HG02938 (cell line): ENCODE results near the gene FDCSP.
A peak's percentile ranks its signal among the peaks of the same experiment; 100 is the strongest.
"Not testable (repeated sequence)": the region's sequence is repeated elsewhere in the genome, so short reads cannot be mapped to it uniquely, and the experiment has no call there.

Source experiments
- ATAC-seq: cut with Tn5 transposase; IDR thresholded peaks from one replicate; pipeline ENCODE4 v1.9.1; 2021; ENCODE audit warnings: mild to moderate bottlenecking, moderate library complexity; ENCODE audit not compliant: unreplicated experiment

Gene FDCSP

DNA sequence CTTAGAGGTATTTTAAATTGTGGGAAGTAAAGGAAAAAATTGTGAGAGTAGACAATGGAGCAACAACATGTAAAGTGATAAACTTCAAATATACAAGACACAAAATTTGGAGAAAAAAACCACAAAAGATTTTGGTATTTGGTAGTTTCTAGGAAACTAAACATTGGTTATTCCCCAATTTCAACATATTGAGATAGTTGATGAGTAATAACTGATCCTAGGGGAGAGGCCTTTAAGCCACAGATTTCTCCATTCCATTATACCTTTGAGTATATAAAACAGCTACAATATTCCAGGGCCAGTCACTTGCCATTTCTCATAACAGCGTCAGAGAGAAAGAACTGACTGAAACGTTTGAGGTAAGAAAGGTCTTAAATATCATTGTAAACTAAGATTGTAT is at the start of gene FDCSP:
Gene FDCSP, plus strand, starts transcription at position 301 of the 400 bp plus-strand sequence. CDS start 5,071 bp downstream, outside the sequence.
- no peak for ATAC-seq

DNA sequence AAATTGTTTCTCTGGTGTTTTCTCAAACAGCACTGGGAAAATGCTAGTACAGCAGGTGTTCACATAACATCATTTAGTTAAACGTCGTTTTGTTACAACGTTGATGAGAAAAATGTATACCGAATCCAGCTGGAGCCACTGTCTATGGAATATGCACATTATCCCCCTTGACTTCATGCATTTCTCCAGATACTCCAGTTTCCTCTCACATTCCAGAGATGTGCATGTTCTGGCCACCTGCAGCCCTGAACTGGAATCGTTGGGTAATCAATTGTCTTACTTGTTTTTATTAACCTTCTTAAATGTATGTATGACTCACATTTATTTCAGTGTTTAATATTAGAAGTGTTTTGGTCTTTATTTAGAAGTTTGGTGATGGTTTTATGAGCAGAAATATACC is 48.8 kb upstream of the FDCSP start:
- no peak for ATAC-seq

DNA sequence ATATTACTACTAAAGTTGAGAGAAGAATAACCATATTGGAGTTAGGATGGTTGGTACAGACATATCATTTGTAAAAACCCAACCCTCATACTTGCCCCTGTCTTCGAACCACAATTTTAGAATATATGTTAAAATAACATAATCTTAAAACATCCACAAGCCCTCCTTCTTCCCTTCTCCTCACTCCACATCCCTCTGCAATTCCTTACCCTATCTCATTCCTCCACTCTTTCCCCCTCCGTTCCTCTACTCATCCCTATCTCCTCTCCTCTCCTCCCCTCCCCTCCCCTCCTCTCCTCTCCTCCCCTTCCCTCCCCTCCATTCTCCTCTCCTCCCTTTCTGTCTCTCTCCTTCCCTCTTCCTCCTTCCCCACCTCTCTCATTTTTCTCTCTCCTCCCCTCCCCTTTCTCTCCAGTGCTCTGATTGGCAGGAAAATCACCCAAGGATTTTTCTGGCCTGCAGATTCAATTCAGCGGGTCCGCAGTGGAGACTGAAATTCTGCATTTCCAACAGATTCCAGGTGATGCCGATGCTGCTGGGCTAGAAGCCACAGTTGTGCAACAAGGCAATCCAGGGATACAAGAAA is 47.8 kb upstream of the FDCSP start:
- no peak for ATAC-seq

GRCh38 chr4:70179811-70180210 is 46.1 kb upstream of the FDCSP start:
- ATAC-seq: no peak

- ATAC-seq: no peak
Observed at GRCh38 chr4:70181864-70182263, 44.1 kb upstream of the FDCSP start.

GRCh38 chr4:70182517-70183167 is 43.3 kb upstream of the FDCSP start:
- ATAC-seq: no peak

- peak; percentile 91 for ATAC-seq
Observed at GRCh38 chr4:70183168-70183939, 42.6 kb upstream of the FDCSP start.

GRCh38 chr4:70183940-70184246 is 42.0 kb upstream of the FDCSP start:
- ATAC-seq: no peak

DNA sequence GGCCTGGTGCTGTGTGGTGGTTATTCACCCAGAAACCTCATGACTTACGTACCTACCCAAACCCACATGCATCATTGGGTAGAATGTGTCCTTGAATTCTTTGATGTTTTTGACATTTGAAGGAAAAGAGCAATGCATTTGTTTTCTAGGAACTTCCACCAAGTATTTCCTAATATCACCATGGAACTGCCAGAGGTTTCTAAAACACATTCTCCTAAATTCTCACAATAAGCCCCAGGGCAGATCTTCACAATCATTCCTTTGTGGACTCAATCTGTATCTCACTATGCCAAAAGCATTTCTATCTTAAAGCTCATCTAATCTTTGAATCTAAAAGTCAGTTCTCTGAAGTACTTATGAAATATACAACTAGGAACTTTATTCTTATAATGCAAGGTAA is 38.7 kb upstream of the FDCSP start:
- no peak for ATAC-seq

GRCh38 chr4:70190579-70190978 is 35.3 kb upstream of the FDCSP start:
- ATAC-seq: no peak

GRCh38 chr4:70191647-70192046 is 34.3 kb upstream of the FDCSP start:
- ATAC-seq: no peak

- ATAC-seq: no peak
Observed at GRCh38 chr4:70192895-70193294, 33.0 kb upstream of the FDCSP start.

DNA sequence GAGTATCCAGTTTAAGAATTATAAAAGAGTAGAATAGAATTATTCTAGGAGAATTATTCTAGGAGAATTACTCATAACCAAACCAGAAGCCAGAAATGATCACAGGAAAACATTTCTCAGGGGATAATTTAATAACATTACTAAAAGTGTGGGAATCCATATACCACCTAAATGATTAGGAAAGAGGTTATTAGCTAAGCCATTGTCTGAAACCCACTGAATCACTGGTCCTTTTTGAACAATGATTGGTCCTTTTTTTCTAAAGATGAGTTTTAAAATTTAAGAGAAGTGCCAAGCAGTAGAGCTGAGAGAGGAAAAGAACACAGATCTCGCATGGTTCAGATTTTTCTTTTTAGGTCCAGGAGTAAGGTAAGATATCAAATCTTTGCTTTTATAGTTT is 30.5 kb upstream of the FDCSP start, which contains the start of gene ODAM:
Gene ODAM, plus strand, starts transcription at position 301 of the 400 bp plus-strand sequence. CDS start 819 bp downstream, outside the sequence.
- ATAC-seq: no peak

GRCh38 chr4:70196857-70197256 is 29.1 kb upstream of the FDCSP start:
- ATAC-seq: no peak

- ATAC-seq: no peak
Observed at GRCh38 chr4:70197842-70198241, 28.1 kb upstream of the FDCSP start.

DNA sequence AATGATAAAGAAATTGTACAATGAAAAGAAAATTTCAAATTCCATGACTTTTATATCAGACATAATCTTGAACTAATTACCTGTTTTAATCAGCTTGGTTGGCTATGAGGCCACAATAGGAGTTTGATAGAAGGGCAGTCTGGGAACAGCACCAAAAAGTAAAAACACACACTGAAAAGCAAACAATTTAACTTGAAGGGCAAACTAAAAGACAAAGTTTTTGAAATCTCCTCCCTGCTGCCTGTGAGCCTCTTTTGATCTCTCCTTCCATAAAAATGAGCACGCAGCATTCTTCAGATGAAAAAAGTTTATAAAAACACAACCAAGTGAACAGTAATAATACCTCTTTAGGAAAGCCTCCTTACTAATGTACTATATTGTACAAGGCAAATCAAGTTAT is 22.3 kb upstream of the FDCSP start:
- no peak for ATAC-seq

DNA sequence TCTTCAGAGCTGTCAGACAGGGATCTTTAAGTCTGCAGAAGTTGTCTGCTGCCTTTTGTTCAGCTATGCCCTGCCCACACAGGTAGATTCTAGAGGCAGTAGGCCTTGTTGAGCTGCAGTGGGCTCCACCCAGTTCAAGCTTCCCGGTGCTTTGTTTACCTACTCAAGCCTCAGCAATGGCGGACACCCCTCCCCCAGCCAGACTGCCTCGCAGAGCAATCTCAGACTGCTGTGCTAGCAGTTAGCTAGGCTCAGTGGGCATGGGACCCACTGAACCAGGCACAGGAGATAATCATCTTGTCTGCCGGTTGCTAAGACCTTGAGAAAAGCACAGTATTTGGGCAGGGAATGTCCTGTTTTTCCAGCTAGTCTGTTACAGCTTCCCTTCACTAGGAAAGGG is 13.2 kb upstream of the FDCSP start:
- not testable (repeated sequence) for ATAC-seq

GRCh38 chr4:70216109-70216508 is 9.8 kb upstream of the FDCSP start:
- ATAC-seq: not testable (repeated sequence)

DNA sequence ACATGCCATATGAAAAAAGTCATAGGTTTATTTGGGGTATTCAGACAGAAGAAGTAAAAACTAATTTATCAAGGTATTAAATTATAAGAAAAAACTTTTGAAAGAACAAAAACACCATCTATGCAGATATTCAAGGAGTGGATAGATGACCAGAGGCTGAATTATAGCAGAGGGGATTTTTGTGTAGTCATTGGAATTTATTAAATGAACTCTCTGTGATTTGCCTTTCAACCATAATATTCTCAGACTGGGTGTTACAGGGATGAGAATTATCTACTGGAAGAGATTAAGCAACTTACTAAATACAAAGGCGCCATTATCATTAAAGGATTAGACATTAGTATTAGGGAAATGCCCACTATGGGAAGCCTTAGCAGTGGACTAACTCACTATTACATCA is 9.4 kb upstream of the FDCSP start:
- ATAC-seq: not testable (repeated sequence)

GRCh38 chr4:70221389-70221788 is 4.5 kb upstream of the FDCSP start:
- ATAC-seq: not testable (repeated sequence)

DNA sequence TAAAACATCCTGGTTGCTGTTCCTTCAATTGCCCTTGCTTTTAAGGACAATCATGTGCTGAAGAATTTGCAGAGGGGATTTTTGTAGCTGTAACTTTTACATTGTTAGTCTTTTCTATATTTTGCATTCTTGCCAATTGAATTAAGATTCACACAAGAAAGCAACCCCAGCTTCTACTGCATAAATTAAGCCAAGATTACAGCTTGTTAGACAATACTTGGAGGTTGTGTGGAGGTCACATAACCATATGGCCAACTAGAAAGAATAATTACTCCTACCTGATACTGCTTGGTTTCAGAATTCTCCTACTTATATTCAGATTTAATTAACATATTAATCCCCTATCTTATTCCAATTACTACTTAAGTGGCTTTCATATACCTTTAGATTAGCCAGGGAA is 4.1 kb upstream of the FDCSP start:
- ATAC-seq: not testable (repeated sequence)

- ATAC-seq: no peak
Observed at GRCh38 chr4:70236125-70236524, 10.2 kb downstream of the FDCSP start.
